OCI-LY1 (cell line): Measurements from ENCODE around the gene WDR41.

Experiments
- EZH2 ChIP-seq: fragments of 200-600 bp; sonication (generic), shearing (Covaris generic); IDR thresholded peaks from 2 replicates; pipeline ENCODE4 v1.8.0; 2017; ENCODE audit warnings: borderline replicate concordance, mixed run types, mild to moderate bottlenecking, antibody characterized with exemption, low read length, moderate library complexity, mixed read lengths
- TF ChIP-seq, protein P1 (sequence below): fragments of 200-600 bp; sonication (generic), shearing (Covaris generic); IDR thresholded peaks from 2 replicates; pipeline ENCODE4 v1.5.1; 2017; ENCODE audit warnings: mild to moderate bottlenecking, antibody characterized with exemption, low read length, moderate library complexity, mixed read lengths

DNA sequence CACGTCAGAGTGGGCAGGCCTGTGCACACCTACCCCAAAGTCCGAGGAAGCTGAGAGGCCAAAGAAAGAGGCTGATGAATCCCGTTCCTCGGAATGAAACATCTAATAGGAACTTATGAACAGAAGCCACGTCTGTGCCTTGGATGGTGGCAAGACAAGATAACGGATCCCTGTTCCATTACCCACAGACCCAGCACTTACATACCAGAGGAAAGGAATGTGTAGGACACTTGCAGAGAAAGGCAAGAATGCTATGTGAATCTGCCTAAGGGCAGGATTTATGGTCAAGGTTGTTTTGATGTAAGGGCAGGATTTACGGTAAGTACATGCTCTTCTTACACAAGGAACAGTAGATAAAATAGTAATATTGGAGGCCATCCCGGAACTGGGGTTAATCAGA lies 93.2 kb downstream of the WDR41 start:
- TF ChIP-seq, protein P1, sequence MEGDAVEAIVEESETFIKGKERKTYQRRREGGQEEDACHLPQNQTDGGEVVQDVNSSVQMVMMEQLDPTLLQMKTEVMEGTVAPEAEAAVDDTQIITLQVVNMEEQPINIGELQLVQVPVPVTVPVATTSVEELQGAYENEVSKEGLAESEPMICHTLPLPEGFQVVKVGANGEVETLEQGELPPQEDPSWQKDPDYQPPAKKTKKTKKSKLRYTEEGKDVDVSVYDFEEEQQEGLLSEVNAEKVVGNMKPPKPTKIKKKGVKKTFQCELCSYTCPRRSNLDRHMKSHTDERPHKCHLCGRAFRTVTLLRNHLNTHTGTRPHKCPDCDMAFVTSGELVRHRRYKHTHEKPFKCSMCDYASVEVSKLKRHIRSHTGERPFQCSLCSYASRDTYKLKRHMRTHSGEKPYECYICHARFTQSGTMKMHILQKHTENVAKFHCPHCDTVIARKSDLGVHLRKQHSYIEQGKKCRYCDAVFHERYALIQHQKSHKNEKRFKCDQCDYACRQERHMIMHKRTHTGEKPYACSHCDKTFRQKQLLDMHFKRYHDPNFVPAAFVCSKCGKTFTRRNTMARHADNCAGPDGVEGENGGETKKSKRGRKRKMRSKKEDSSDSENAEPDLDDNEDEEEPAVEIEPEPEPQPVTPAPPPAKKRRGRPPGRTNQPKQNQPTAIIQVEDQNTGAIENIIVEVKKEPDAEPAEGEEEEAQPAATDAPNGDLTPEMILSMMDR = no peak
- no peak for TF ChIP-seq EZH2
